Stimulated activated CD8-positive, alpha-beta memory T cell treated with anti-CD3 and anti-CD28 coated beads, Interleukin-12 subunit alpha, Interleukin-12 subunit beta, amount 100 ng/mL, for 4 hours (primary cell): ENCODE data around the gene CCDC66.
"Not testable (repeated sequence)": the region's sequence is repeated elsewhere in the genome, so short reads cannot be mapped to it uniquely, and the experiment has no call there.

Experiments used
- DNase-seq: peaks from one replicate; pipeline ENCODE4 v3.0.0-alpha.2; 2020; ENCODE audit warnings: low read depth

CCDC66 gene

GRCh38 chr3:56556908-56557830, at the start of gene CCDC66:
CCDC66 (plus strand) TSS chr3:56557175; CDS start chr3:56557243, 68 bp downstream.
- peak; percentile 86 for DNase-seq

DNA sequence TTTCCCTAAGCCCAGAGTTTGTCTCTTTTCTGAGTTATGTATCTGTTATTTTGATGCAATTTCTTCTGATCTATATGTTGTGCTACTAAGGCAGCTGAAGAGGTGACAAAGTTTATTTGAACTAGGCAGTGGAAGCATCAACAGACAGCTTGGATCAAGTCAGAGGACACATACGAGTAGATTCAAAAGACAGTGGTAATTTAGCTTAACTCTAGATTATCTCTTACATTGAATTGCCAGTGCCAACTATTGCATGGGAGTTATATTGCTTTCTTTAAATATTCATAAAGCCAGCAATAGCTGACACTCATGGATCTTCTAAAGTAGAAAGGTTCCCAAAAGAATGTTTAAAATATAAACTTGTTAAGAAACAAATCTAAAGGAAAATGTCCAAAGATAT, 37.3 kb upstream of the CCDC66 start:
- DNase-seq, result no peak

DNA sequence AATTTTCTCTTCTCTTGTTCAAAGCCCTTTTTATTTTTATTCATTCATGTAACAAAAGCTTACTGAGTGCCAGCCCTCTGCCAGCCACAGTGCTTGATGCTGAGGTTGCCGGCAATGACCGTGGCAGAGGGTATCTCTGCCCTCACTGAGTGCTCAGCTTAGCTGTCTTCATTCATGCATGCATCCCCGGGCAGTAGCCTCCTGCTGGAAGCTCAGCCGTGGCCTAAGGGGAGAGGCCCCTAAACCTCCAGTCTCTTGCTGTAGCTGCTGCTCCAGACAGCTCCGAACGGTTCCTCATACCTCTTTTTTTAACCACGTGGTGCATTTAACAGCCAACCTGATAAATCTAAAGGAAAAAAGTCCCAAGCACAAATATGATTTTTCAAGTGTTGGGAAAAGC, 34.6 kb upstream of the CCDC66 start:
- no peak for DNase-seq

GRCh38 chr3:56525291-56525690, 31.7 kb upstream of the CCDC66 start:
- DNase-seq, result no peak

- DNase-seq, result no peak
These were observed 20.2 kb upstream of the CCDC66 start for GRCh38 chr3:56536735-56537134.

DNA sequence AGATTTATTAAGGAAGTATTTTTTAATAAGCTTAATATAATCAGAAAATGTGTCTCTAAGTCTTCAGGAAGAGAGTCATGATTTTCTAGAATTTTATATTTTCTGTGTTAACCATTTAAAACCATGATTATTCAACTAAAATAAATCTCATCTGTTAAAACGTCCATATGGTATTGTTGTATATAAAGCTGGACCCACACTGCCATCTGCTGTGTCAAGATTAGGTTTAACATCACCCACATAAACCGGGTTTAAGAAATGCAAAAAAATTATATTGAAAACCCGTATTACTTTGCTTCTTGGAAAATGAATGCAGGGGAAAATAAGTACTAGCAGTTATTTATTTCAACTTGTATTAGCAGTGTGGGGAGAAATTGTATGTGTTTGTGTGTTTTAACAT, 9.5 kb upstream of the CCDC66 start:
- DNase-seq, result no peak

DNA sequence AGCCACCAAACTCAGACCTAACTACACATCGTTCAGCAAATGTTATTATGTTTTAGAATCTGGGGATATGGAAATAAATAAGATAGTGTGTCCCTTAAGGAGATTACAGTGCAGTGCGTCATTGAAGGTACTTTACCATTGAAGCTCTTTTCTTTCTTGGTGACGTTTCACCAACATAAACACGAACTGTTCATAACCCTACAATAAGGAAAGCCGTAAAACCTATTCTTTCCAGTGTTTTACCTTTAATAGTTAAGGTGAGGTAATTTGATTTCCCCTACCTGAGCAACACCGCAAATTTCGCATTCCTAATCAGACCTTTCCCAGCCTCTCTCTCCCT, 826 bp downstream of the CCDC66 start:
- DNase-seq, result no peak

- no peak for DNase-seq
These were observed 16.5 kb downstream of the CCDC66 start for GRCh38 chr3:56573501-56573900.

DNA sequence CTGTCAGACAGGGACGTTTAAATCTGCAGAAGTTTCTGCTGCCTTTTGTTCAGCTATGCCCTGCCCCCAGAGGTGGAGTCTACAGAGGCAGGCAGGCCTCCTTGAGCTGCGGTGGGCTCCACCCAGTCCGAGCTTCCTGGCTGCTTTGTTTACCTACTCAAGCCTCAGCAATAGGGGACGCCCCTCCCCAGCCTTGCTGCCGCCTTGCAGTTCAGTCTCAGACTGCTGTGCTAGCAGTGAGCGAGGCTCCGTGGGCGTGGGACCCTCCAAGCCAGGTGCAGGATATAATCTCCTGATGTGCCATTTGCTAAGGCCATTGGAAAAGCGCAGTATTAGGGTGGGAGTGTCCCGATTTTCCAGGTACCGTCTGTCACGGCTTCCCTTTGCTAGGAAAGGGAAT, 25.0 kb downstream of the CCDC66 start:
- DNase-seq, result not testable (repeated sequence)

GRCh38 chr3:56584275-56584674, 27.3 kb downstream of the CCDC66 start:
- not testable (repeated sequence) for DNase-seq

DNA sequence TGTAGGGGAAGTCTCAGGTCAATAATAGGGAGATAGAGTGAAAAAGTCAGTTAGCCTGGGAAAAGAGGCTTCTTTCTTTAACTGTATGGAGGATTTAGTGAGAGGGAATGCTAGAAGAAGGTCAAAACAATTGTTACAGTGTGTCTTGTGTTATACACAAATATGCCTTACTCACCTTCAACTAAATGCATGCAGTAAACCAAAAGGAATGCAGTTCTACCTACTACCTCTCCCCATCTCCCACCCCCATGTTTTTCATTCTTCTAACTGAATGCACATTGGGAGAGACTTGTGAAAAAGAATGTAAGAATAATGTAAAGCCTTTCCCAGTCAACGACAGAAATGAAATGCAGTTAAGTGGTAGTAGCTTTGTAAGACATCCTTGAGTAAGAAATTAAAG, 33.8 kb downstream of the CCDC66 start:
- no peak for DNase-seq

DNA sequence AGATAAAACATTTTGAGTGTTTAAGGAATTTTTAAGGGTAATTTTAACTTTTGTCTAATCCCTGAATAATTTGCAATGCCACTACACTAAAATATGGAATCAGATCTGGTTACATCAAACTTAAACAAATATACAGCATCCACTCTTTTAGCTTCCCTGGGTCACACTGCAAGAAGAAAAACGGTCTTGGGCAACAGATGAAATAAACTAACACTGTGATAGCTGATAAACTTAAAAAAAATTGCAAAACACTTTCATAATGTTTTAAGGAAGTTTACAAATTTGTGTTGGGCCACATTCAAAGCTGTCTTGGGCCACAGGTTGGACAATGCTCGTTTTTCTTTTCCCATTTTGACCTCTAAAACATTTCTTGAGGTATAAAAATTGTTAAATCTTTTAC, 34.3 kb downstream of the CCDC66 start:
- DNase-seq, result no peak

DNA sequence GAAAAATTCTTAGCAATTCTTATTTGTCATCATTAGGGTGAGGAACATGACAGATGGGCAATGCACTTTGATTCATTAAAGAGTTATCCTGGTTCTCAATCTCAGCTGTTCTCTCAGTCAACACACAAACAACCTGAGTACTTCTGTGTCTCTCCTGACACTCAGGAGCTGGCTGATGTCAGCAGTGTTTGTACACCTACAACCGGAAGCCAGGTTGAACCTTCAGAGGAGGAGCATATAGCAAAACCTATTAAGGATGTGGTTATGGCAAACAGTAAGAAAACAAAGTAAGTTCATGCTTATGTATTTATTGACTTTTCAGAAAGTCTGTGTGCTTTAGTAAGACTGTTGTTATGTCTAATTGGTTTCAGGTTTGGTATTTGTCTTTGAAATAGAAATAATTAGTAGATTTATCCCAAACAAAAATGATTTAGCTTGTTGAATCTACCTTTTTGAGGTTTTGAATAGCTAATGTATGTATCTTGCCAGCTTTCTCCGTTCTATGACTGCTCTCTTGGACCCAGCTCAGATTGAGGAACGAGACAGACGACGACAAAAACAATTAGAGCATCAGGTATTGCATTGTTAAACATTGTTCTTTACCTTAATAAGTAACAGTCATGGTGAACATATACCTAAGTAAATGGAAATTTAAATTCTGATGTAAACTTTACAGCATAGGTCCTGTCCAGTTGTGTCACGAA, 36.6 kb downstream of the CCDC66 start:
- no peak for DNase-seq

DNA sequence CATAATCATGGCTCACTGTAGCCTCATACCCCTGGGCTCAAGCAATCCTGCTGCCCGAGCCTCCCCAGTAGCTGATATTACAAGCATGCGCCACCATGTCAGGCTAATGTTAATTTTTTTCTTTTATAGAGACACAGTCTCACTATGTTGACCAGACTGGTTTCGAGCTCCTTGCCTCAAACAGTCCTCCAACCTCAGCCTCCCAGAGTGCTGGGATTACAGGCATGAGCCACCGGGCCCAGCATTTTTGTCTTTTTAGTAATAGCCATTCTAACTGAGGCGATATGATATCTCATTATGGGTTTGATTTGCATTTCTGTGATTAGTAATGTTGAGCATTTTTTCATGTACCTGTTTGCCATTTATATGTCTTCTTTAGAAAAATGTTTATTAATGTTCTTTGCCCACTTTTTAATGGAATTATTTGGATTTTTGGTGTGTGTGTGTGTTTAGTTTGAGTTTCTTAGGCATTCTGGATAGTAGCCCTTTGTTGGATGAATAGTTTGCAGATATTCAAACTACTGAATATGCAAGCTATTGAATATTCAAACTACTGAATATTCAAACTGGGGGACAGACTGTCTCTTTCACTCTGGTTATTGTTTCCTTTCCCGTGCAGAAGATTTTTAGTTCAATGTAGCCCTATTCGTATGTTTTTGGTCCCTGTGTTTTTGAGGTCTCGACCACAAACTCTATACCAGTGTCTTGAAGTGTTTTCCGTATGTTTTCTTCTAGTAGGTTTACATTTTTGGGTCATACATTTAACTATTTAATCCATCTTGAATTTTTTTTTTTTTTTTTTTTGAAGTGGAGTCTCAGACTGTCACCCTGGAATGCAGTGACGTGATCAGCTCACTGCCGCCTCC, 39.2 kb downstream of the CCDC66 start:
- DNase-seq, result no peak

- DNase-seq, result not testable (repeated sequence)
These were observed 51.5 kb downstream of the CCDC66 start for GRCh38 chr3:56608479-56608878.

GRCh38 chr3:56610669-56611335, 53.8 kb downstream of the CCDC66 start:
- DNase-seq, result no peak

DNA sequence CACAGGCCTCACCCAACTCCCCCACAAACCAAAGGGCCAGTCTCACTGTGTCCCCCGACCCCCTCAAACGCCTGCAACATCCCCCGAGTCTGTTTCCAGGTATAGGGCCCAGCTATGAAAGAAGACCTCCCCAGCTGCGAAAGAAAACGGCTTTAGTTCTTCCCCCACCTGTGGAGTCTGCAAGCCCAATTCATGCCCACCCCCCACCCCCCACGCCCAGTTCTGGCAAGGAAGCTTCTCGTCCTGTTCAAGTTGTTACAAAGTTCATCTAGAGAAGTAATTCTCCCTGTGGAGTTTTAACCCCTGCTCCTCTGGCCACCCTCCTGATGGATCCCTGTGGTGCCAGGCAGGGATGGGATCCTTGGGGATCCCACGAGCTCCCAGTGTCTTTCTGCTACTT, 54.4 kb downstream of the CCDC66 start:
- no peak for DNase-seq

- no peak for DNase-seq
These were observed 55.2 kb downstream of the CCDC66 start for GRCh38 chr3:56612146-56612545.

- no peak for DNase-seq
These were observed 56.0 kb downstream of the CCDC66 start for GRCh38 chr3:56613016-56613415.

DNA sequence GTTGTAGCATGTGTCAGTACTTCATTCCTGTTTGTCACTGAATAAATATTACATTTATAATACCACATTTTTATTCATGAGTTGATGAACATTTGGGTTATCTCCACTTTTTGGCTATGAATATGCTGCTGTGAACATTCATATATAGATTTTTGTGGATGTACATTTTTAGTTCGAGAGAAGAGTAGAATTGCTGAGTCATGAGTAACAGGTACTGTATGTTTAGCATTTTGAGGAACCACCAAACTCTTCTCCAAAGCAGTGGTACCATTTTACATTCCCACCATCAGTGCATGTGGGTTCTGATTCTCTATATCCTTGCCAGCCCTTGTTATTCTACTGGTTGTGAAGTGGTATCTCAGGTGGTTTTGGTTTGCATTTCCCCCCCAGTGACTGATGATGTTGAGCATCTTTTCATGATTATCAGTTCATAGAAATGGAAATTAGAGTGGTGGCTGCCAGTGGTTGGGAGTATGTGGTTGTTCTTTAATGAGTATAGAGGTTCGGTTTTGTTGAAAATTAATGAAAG, 59.6 kb downstream of the CCDC66 start:
- no peak for DNase-seq

DNA sequence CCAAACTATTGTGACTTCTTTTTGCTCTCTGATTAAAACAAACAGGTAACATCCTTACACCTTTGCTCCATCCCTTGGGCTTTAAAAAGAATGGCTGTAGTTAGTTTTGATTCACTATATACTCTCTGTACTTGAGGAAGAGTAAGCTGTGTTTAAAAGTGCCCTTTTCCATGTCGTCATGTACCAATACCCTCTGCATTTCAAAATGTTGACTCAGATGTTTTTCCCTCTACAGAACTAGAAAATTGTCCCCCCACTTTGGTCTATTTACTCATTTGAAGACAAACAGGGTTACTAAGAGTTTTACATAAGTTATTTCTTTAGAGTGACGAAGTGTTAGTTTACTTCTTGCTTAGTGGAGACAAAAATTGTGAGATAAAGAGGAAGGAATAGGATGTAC, 63.4 kb downstream of the CCDC66 start:
- DNase-seq, result no peak

- DNase-seq, result no peak
These were observed 64.7 kb downstream of the CCDC66 start for GRCh38 chr3:56621681-56622080.
